Measurements from ENCODE around the gene ITGB5. TPM values are rescaled to one million over a fixed set of nuclear protein-coding genes. Genes with fewer than 3 reads are reported as not detected.

Gene ITGB5
- total and polyA plus RNA-seq, 2 experiments from 2014 or later = 33.9 to 383 TPM

- in situ Hi-C loops (cut with MboI) = no loop called here
- WGBS, 2 experiments (ENCODE audit: low coverage in 1 of 2, low lambda C conversion rate in 2 of 2, missing lambda C conversion rate in 2 of 2) = 0 to 2% methylated on average over 3 of the region's 3 CpGs
- Histone ChIP-seq H3K27me3 (replicated peaks; ENCODE audit: insufficient read depth) (no peaks in the 10 kb centered on the region), H2AFZ (no peak overlapping the region), H3K4me3 (no peak overlapping the region), H3K4me1 (ENCODE audit: insufficient read depth) (peaks cover 45% of the 10 kb centered on the region), H3K79me2 (ENCODE audit: insufficient read depth) (peaks cover 57% of the 10 kb centered on the region), H3K27ac (peak overlapping the region; percentile 71), H3K9me3 (ENCODE audit: low read depth) (no peaks in the 10 kb centered on the region), H3K9me2 (ENCODE audit: insufficient read depth) (no peaks in the 10 kb centered on the region), H3K4me2 (ENCODE audit: unreplicated experiment) (peak overlapping the region; percentile 43), H4K20me1 (ENCODE audit: insufficient read depth) (no peaks in the 10 kb centered on the region), H3F3A (ENCODE audit: insufficient read depth) (peaks cover 54% of the 10 kb centered on the region), H3K9ac (peak overlapping the region; percentile 49), H3K36me3 (ENCODE audit: low read depth) (peaks cover 14% of the 10 kb centered on the region)
- TF ChIP-seq EZH2phosphoT487 (IDR thresholded peaks at IDR 0.05; ENCODE audit: insufficient read depth, low read depth) (no peak), EZH2 (IDR thresholded peaks at IDR 0.05; ENCODE audit: insufficient read depth, poor library complexity, severe bottlenecking) (no peak)
- DNase-seq = peak; percentile 94
Measured at GRCh38 chr3:124826703-124827102, 60.5 kb downstream of the ITGB5 start.

- Histone ChIP-seq H3K4me2 (ENCODE audit: unreplicated experiment) (peak overlapping the region; percentile 9), H3K36me3 (ENCODE audit: low read depth) (peaks cover 14% of the 10 kb centered on the region), H3K9me2 (ENCODE audit: insufficient read depth) (no peaks in the 10 kb centered on the region), H3F3A (ENCODE audit: insufficient read depth) (peaks cover 46% of the 10 kb centered on the region), H3K4me3 (no peak overlapping the region), H3K4me1 (ENCODE audit: insufficient read depth) (peaks cover 36% of the 10 kb centered on the region), H3K9ac (no peak overlapping the region), H3K27me3 (replicated peaks; ENCODE audit: insufficient read depth) (no peaks in the 10 kb centered on the region), H3K9me3 (ENCODE audit: low read depth) (no peaks in the 10 kb centered on the region), H3K79me2 (ENCODE audit: insufficient read depth) (peaks cover 55% of the 10 kb centered on the region), H2AFZ (no peak overlapping the region), H4K20me1 (ENCODE audit: insufficient read depth) (no peaks in the 10 kb centered on the region), H3K27ac (peak overlapping the region; percentile 22)
- TF ChIP-seq EZH2 (IDR thresholded peaks at IDR 0.05; ENCODE audit: insufficient read depth, poor library complexity, severe bottlenecking) (no peak), EZH2phosphoT487 (IDR thresholded peaks at IDR 0.05; ENCODE audit: insufficient read depth, low read depth) (no peak)
- DNase-seq = peak; percentile 46
- 68 to 70% methylated on average over 4 of the region's 4 CpGs for WGBS, 2 experiments (ENCODE audit: low coverage in 1 of 2, low lambda C conversion rate in 2 of 2, missing lambda C conversion rate in 2 of 2)
- in situ Hi-C loops (cut with MboI) = no loop called here
Measured at GRCh38 chr3:124824286-124824915, 62.8 kb downstream of the ITGB5 start.

- H2AFZ ChIP-seq = no peak overlapping the region
- no peaks in the 10 kb centered on the region for H3K9me3 ChIP-seq (ENCODE audit: low read depth)
- TF ChIP-seq EZH2 (IDR thresholded peaks at IDR 0.05; ENCODE audit: insufficient read depth, poor library complexity, severe bottlenecking) (no peak), EZH2phosphoT487 (IDR thresholded peaks at IDR 0.05; ENCODE audit: insufficient read depth, low read depth) (no peak)
- no peaks in the 10 kb centered on the region for H3K27me3 ChIP-seq (replicated peaks; ENCODE audit: insufficient read depth)
- peaks cover 47% of the 10 kb centered on the region for H3F3A ChIP-seq (ENCODE audit: insufficient read depth)
- peaks cover 52% of the 10 kb centered on the region for H3K79me2 ChIP-seq (ENCODE audit: insufficient read depth)
- peak overlapping the region; percentile 22; the same call in 1 of the 2 replicates for H3K27ac ChIP-seq
- no peaks in the 10 kb centered on the region for H3K9me2 ChIP-seq (ENCODE audit: insufficient read depth)
- H4K20me1 ChIP-seq (ENCODE audit: insufficient read depth) = no peaks in the 10 kb centered on the region
- peak overlapping the region; percentile 9 for H3K4me2 ChIP-seq (ENCODE audit: unreplicated experiment)
- H3K9ac ChIP-seq = no peak overlapping the region
- DNase-seq = no peak
- peaks cover 14% of the 10 kb centered on the region for H3K36me3 ChIP-seq (ENCODE audit: low read depth)
- no peak overlapping the region for H3K4me3 ChIP-seq
- in situ Hi-C loops (cut with MboI) = no loop called here
- peaks cover 36% of the 10 kb centered on the region for H3K4me1 ChIP-seq (ENCODE audit: insufficient read depth)
- 98 to 99% methylated on average over 2 of the region's 2 CpGs for WGBS, 2 experiments (ENCODE audit: low coverage in 1 of 2, low lambda C conversion rate in 2 of 2, missing lambda C conversion rate in 2 of 2)
Measured at GRCh38 chr3:124823648-124824047, 63.5 kb downstream of the ITGB5 start.

- no peak overlapping the region for H3K4me3 ChIP-seq
- TF ChIP-seq EZH2 (IDR thresholded peaks at IDR 0.05; ENCODE audit: insufficient read depth, poor library complexity, severe bottlenecking) (no peak), EZH2phosphoT487 (IDR thresholded peaks at IDR 0.05; ENCODE audit: insufficient read depth, low read depth) (no peak)
- no peak overlapping the region for H3K4me2 ChIP-seq (ENCODE audit: unreplicated experiment)
- peaks cover 50% of the 10 kb centered on the region for H3F3A ChIP-seq (ENCODE audit: insufficient read depth)
- H3K4me1 ChIP-seq (ENCODE audit: insufficient read depth) = peaks cover 41% of the 10 kb centered on the region
- H3K27ac ChIP-seq = no peak overlapping the region
- H3K79me2 ChIP-seq (ENCODE audit: insufficient read depth) = peaks cover 48% of the 10 kb centered on the region
- H3K9me2 ChIP-seq (ENCODE audit: insufficient read depth) = no peaks in the 10 kb centered on the region
- in situ Hi-C loops (cut with MboI) = no loop called here
- H2AFZ ChIP-seq = no peak overlapping the region
- H3K27me3 ChIP-seq (replicated peaks; ENCODE audit: insufficient read depth) = no peaks in the 10 kb centered on the region
- no peak for DNase-seq
- no peaks in the 10 kb centered on the region for H4K20me1 ChIP-seq (ENCODE audit: insufficient read depth)
- H3K9ac ChIP-seq = no peak overlapping the region
- H3K36me3 ChIP-seq (ENCODE audit: low read depth) = peaks cover 14% of the 10 kb centered on the region
- H3K9me3 ChIP-seq (ENCODE audit: low read depth) = no peaks in the 10 kb centered on the region
- 98 to 100% methylated on average over 1 of the region's 1 CpG for WGBS, 2 experiments (ENCODE audit: low coverage in 1 of 2, low lambda C conversion rate in 2 of 2, missing lambda C conversion rate in 2 of 2)
Measured at GRCh38 chr3:124823206-124823605, 64.0 kb downstream of the ITGB5 start.
